Right lobe of liver (tissue), 6 donors: ENCODE data around the gene TRIM4. TPM values are rescaled to one million over a fixed set of nuclear protein-coding genes. Genes with fewer than 3 reads are reported as not detected.

ENCODE experiments used
- ATAC-seq, 4 donors: fragments of 200-7000 bp; cut with Tn5 transposase; one replicate each; pipeline ENCODE4 v1.9.1; 2020; ENCODE audit warnings: mild to moderate bottlenecking in 4 of 4, moderate library complexity in 4 of 4
- DNase-seq, 3 donors: peaks; one replicate each; pipeline ENCODE4 v3.0.0-alpha.2; 2020
- H3K27ac ChIP-seq, 3 donors: fragments of 200-600 bp; one replicate each; pipeline ENCODE4 v1.8.0; 2022
- H3K27me3 ChIP-seq, 2 donors: fragments of 200-600 bp; one replicate each; pipeline ENCODE4 v1.8.0; 2022
- H3K36me3 ChIP-seq, 4 donors: fragments of 200-600 bp; sonication (generic) in 1 of 4; one replicate each; pipeline versions ENCODE4 v1.5.1 to v1.8.0; 2017 to 2022; ENCODE audit warnings: control low read depth in 1 of 4
- H3K4me1 ChIP-seq, 4 donors: fragments of 200-600 bp; sonication (generic) in 1 of 4; one replicate each; pipeline versions ENCODE4 v1.5.1 to v1.8.0; 2017 to 2022; ENCODE audit warnings: control low read depth in 1 of 4
- H3K4me3 ChIP-seq, 3 donors: fragments of 200-600 bp; one replicate each; pipeline ENCODE4 v1.8.0; 2022
- H3K9me3 ChIP-seq, 4 donors: fragments of 200-600 bp; sonication (generic) in 1 of 4; one replicate each; pipeline versions ENCODE4 v1.5.1 to v1.8.0; 2017 to 2022; ENCODE audit warnings: control low read depth in 1 of 4
- POLR2A ChIP-seq: fragments of 450-650 bp; IDR thresholded peaks from one replicate; pipeline ENCODE4 v1.6.1; 2017; ENCODE audit warnings: antibody characterized with exemption, mild to moderate bottlenecking
- WGBS: methylation state at CpG from one replicate; pipeline ENCODE4 v1.1.6; 2018; ENCODE audit warnings: low coverage, low lambda C conversion rate; ENCODE audit not compliant: insufficient coverage; ENCODE audit errors: missing lambda C conversion rate; 5-methylcytosine and 5-hydroxymethylcytosine counted together
- intact Hi-C, 2 donors: fragments of 100-400 bp; cut with DNase I; formaldehyde crosslinking; loops; one replicate each; pipeline versions ENCODE4 v1.11.2 to v1.14.1; 2022
- total RNA-seq, 6 experiments: library from RNA; depleted of rRNA in 2 of 6; stranded (reverse); fragments of >200 nt in 2 of 6; fragmentation: NEBNext Ultra II Directional in 3 of 6; extraction: Animal tissue kit (Norgen Biotek cat#: 25700) in 3 of 6; gene quantifications; one replicate each; pipeline versions ENCODE4 v1.1.0 to v1.2.4, GENCODE V29; 2016 to 2023
- TF ChIP-seq, protein P1 (sequence below), 4 donors: fragments of 200-600 bp in 3 of 4; fragments of 450-650 bp in 1 of 4; IDR thresholded peaks; one replicate each; pipeline versions ENCODE4 v1.5.1 to v1.8.0; 2016 to 2022; ENCODE audit warnings: antibody characterized with exemption in 4 of 4, mild to moderate bottlenecking in 2 of 4
- donor health status: DM: no; HTN: yes; CAD: no.
- donor health status: DM: no; HTN: no; CAD: no.
- donor health status: DM: no; HTN: no; CAD: no.
- donor health status: DM: no; HTN: yes; CAD: no.
- donor health status: DM: no; HTN: yes; CAD: no.

TRIM4 gene
- total RNA-seq, 6 experiments from 2014 or later, result 13.3 to 22.6 (median 16.3) TPM

GRCh38 chr7:99929730-99930053, 10.4 kb upstream of the TRIM4 start:
- intact Hi-C loops, result loop anchor here (10.0 kb wide), 1 partner anchor 55 kb away; no protein-coding TSS in a partner anchor

DNA sequence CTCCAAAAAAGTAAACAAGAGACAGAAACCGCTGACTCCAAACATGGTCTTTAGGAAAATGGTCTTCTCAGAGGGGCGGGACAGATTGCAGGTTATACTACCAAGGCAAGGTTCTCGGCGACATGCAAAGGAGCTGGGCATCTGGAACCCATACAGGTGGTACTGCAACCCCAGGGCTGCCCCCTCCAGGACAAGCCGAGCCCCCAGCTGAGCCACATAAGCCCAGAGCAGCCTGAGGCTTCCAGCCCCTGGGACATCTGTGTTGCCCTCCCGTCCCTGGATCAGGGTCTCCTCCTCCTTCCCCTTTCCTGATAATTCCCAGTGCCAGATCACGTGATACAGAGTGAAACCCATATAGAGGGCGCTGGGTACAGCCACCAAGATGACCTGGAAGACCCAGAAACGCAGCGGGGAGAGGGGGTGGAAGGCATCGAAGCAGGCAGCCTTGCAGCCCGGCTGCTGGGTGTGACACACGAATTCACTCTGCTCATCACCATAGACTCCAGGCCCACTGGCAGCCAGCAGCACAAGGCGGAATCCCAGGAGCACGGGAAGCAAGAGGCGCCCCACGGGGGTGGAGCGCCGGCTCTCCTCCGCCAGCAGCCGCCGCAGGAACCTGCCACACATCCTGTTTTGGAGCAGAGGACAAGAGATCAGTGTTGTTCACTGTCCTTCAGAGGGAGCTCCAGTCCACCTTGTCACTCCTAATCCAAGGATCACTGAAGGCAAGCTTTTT, 9.8 kb upstream of the TRIM4 start, which contains the start of gene GJC3:
Gene GJC3, minus strand, starts transcription at position 627 of the 736 bp plus-strand sequence. Its CDS starts 0 bp downstream, at position 627.
- intact Hi-C loops, result no loop called here
- ATAC-seq (peak; percentile 99 to 100 (median 99)), DNase-seq (peak; percentile 57 to 73 (median 68))
- Histone ChIP-seq H3K4me1 (peaks cover 0 to 4% (median 0%) of the 10 kb centered on the region in 4 donors), H3K36me3 (no peaks in the 10 kb centered on the region), H3K27ac (peak within 1 kb of the TSS in 1 of 3 donors; percentile 2), H3K4me3 (peak within 1 kb of the TSS; percentile 22 to 42 (median 36)), H3K27me3 (no peaks in the 10 kb centered on the region), H3K9me3 (no peaks in the 10 kb centered on the region)
- 15% methylated on average over 9 of the region's 22 CpGs for WGBS
- TF ChIP-seq, protein P1, sequence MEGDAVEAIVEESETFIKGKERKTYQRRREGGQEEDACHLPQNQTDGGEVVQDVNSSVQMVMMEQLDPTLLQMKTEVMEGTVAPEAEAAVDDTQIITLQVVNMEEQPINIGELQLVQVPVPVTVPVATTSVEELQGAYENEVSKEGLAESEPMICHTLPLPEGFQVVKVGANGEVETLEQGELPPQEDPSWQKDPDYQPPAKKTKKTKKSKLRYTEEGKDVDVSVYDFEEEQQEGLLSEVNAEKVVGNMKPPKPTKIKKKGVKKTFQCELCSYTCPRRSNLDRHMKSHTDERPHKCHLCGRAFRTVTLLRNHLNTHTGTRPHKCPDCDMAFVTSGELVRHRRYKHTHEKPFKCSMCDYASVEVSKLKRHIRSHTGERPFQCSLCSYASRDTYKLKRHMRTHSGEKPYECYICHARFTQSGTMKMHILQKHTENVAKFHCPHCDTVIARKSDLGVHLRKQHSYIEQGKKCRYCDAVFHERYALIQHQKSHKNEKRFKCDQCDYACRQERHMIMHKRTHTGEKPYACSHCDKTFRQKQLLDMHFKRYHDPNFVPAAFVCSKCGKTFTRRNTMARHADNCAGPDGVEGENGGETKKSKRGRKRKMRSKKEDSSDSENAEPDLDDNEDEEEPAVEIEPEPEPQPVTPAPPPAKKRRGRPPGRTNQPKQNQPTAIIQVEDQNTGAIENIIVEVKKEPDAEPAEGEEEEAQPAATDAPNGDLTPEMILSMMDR (IDR thresholded peaks at IDR 0.05), result peak; percentile 43 to 67 (median 54)
- no peak for TF ChIP-seq POLR2A

More at GRCh38 chr7:99929730-99930053, 10.4 kb upstream of the TRIM4 start:
- Histone ChIP-seq H3K4me3 (peak overlapping the region in 2 of 3 donors; percentile 22 to 42), H3K36me3 (no peaks in the 10 kb centered on the region), H3K9me3 (no peaks in the 10 kb centered on the region), H3K27me3 (no peaks in the 10 kb centered on the region), H3K4me1 (peaks cover 0 to 4% (median 0%) of the 10 kb centered on the region in 4 donors), H3K27ac (peak overlapping the region in 1 of 3 donors; percentile 2)
- WGBS, result 11% methylated on average over 2 of the region's 2 CpGs
- no peak for ATAC-seq
- TF ChIP-seq, protein P1 (IDR thresholded peaks at IDR 0.05), result no peak
- TF ChIP-seq POLR2A, result no peak
- DNase-seq, result no peak

GRCh38 chr7:99928188-99928587, 8.9 kb upstream of the TRIM4 start:
- ATAC-seq, result no peak
- no peaks in the 10 kb centered on the region for H3K9me3 ChIP-seq
- no peak overlapping the region for H3K4me3 ChIP-seq
- 53% methylated on average over 2 of the region's 2 CpGs for WGBS
- no peaks in the 10 kb centered on the region for H3K36me3 ChIP-seq
- H3K27me3 ChIP-seq, result no peaks in the 10 kb centered on the region
- intact Hi-C loops, result no loop called here
- no peak for TF ChIP-seq POLR2A
- TF ChIP-seq, protein P1 (IDR thresholded peaks at IDR 0.05), result no peak
- peaks cover 0 to 4% (median 0%) of the 10 kb centered on the region in 4 donors for H3K4me1 ChIP-seq
- DNase-seq, result no peak
- H3K27ac ChIP-seq, result no peak overlapping the region

DNA sequence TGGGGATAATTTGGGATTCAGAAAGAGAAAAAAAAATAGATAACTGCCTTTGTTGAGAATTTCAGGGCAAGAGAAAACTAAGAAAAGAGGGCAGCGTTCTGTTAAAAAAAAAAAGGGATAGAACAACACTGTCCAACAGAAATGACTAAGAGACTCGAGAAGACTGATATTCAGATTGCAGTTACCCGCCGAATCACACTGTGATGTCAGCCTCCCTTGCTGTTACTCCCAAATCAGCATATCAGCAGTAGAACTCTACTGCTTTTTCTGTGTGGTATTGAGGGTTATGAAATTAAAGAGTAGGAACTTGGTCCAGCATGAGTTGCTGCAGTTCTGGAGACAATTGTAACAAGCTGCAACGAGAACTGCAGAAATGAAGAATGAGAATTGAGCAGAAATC, 8.2 kb upstream of the TRIM4 start:
- no peak for TF ChIP-seq POLR2A
- TF ChIP-seq, protein P1 (IDR thresholded peaks at IDR 0.05), result no peak
- Histone ChIP-seq H3K27me3 (no peaks in the 10 kb centered on the region), H3K36me3 (no peaks in the 10 kb centered on the region), H3K4me1 (peaks cover 0 to 4% (median 0%) of the 10 kb centered on the region in 4 donors), H3K4me3 (no peak overlapping the region), H3K9me3 (no peaks in the 10 kb centered on the region), H3K27ac (no peak overlapping the region)
- ATAC-seq, result no peak
- 77% methylated on average over 5 of the region's 5 CpGs for WGBS
- DNase-seq, result no peak
- intact Hi-C loops, result no loop called here
